HCT116 (cell line): ENCODE results near the gene TMEM247.

Source experiments
- CEBPB ChIP-seq: IDR thresholded peaks from 2 replicates; pipeline ENCODE4 v1.6.1; 2012; ENCODE audit warnings: low read depth
- EZH2 ChIP-seq: fragments of 200-600 bp; sonication (generic); IDR thresholded peaks from 2 replicates; pipeline ENCODE4 v1.6.1; 2017; ENCODE audit warnings: antibody characterized with exemption, mixed run types
- POLR2A ChIP-seq: IDR thresholded peaks from 2 replicates; pipeline ENCODE4 v1.7.0; 2011; ENCODE audit warnings: borderline replicate concordance; ENCODE audit not compliant: insufficient read depth, insufficient read length; ENCODE audit errors: extremely low read depth
- POLR2AphosphoS5 ChIP-seq: IDR thresholded peaks from 2 replicates; pipeline ENCODE4 v1.6.1; 2011; ENCODE audit warnings: mild to moderate bottlenecking, low read depth, low read length, moderate library complexity
- SIN3A ChIP-seq: IDR thresholded peaks from 2 replicates; pipeline ENCODE4 v1.6.1; 2012; ENCODE audit warnings: low read depth
- SP1 ChIP-seq: IDR thresholded peaks from 2 replicates; pipeline ENCODE4 v1.6.1; 2012; ENCODE audit warnings: low read depth
- TCF7L2 ChIP-seq: IDR thresholded peaks from 2 replicates; pipeline ENCODE4 v1.7.0; 2011; ENCODE audit warnings: borderline replicate concordance, inconsistent platforms; ENCODE audit not compliant: insufficient read depth, insufficient read length; ENCODE audit errors: extremely low read depth
- YY1 ChIP-seq: IDR thresholded peaks from 2 replicates; pipeline ENCODE4 v1.6.1; 2011; ENCODE audit warnings: low read length, low read depth, moderate library complexity, mild to moderate bottlenecking; ENCODE audit not compliant: insufficient replicate concordance; ENCODE audit errors: extremely low read depth
- ZFX ChIP-seq: fragments of 450-650 bp; IDR thresholded peaks from 2 replicates; pipeline ENCODE4 v1.6.1; 2017
- TF ChIP-seq, protein P1 (sequence below): IDR thresholded peaks from 2 replicates; pipeline ENCODE4 v1.6.1; 2012
- TF ChIP-seq, protein P2 (sequence below), 3 experiments: fragments of 200-600 bp in 1 of 3; sonication (generic) in 1 of 3; IDR thresholded peaks in 2 of 3; conservative IDR thresholded peaks in 1 of 3; 2 replicates each; pipeline ENCODE4 v1.5.1; 2012 to 2017; ENCODE audit warnings: low read depth in 2 of 3, low read length in 2 of 3, antibody characterized with exemption in 1 of 3, borderline replicate concordance in 1 of 3, control low read depth in 1 of 3, mild to moderate bottlenecking in 1 of 3, mixed read lengths in 1 of 3, mixed run types in 1 of 3, moderate library complexity in 1 of 3; ENCODE audit not compliant: insufficient read depth in 1 of 3
- TF ChIP-seq, protein P3 (sequence below): IDR thresholded peaks from 2 replicates; pipeline ENCODE4 v1.6.1; 2011; ENCODE audit warnings: mild to moderate bottlenecking, low read length, moderate library complexity; ENCODE audit not compliant: insufficient replicate concordance; ENCODE audit errors: extremely low read depth
- TF ChIP-seq, protein P4 (sequence below): IDR thresholded peaks from 2 replicates; pipeline ENCODE4 v1.6.1; 2012; ENCODE audit warnings: low read depth
- TF ChIP-seq, protein P5 (sequence below): IDR thresholded peaks from 2 replicates; pipeline ENCODE4 v1.6.1; 2012

DNA sequence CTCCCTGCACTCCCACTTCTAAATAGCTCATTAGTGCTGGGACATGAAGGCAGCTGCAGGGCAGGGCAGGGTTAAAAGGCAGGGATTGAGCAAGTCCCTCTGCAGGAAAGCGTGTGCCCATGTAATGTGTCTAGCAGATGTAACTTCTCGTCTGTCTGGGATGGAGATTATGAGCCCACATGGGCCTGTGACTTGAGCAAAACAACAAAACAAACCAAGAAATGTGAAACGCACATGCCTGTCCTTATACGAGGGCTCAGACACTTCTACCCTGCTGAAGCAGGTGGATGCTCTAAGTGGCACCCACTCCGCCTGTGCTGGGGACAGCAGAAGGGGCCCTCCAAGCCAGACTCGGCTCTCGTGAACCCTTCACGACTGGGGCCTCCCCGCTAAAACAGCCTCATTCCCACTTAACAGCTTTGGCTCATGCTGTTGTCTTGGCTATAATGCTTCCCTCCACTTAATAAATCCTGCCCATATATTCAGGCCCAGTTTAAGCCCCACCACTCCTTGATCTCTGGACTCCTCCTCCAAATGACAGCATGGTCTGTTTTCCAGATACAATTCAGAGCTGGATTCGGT is 40.9 kb downstream of the TMEM247 start:
- TF ChIP-seq SP1 (no peak), SIN3A (no peak), POLR2AphosphoS5 (no peak), POLR2A (no peak), CEBPB (no peak), EZH2 (no peak), ZFX (no peak), YY1 (no peak), TCF7L2 (no peak)
- TF ChIP-seq, protein P1, sequence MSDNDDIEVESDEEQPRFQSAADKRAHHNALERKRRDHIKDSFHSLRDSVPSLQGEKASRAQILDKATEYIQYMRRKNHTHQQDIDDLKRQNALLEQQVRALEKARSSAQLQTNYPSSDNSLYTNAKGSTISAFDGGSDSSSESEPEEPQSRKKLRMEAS, result no peak
- TF ChIP-seq, protein P2, sequence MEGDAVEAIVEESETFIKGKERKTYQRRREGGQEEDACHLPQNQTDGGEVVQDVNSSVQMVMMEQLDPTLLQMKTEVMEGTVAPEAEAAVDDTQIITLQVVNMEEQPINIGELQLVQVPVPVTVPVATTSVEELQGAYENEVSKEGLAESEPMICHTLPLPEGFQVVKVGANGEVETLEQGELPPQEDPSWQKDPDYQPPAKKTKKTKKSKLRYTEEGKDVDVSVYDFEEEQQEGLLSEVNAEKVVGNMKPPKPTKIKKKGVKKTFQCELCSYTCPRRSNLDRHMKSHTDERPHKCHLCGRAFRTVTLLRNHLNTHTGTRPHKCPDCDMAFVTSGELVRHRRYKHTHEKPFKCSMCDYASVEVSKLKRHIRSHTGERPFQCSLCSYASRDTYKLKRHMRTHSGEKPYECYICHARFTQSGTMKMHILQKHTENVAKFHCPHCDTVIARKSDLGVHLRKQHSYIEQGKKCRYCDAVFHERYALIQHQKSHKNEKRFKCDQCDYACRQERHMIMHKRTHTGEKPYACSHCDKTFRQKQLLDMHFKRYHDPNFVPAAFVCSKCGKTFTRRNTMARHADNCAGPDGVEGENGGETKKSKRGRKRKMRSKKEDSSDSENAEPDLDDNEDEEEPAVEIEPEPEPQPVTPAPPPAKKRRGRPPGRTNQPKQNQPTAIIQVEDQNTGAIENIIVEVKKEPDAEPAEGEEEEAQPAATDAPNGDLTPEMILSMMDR (IDR thresholded peaks at IDR 0.05 in 2 of 3, conservative IDR thresholded peaks at IDR 0.05 in 1 of 3; ENCODE audit: borderline replicate concordance in 1 of 3, insufficient read depth in 1 of 3, low read depth in 2 of 3, low read length in 2 of 3), result no peak
- TF ChIP-seq, protein P3, sequence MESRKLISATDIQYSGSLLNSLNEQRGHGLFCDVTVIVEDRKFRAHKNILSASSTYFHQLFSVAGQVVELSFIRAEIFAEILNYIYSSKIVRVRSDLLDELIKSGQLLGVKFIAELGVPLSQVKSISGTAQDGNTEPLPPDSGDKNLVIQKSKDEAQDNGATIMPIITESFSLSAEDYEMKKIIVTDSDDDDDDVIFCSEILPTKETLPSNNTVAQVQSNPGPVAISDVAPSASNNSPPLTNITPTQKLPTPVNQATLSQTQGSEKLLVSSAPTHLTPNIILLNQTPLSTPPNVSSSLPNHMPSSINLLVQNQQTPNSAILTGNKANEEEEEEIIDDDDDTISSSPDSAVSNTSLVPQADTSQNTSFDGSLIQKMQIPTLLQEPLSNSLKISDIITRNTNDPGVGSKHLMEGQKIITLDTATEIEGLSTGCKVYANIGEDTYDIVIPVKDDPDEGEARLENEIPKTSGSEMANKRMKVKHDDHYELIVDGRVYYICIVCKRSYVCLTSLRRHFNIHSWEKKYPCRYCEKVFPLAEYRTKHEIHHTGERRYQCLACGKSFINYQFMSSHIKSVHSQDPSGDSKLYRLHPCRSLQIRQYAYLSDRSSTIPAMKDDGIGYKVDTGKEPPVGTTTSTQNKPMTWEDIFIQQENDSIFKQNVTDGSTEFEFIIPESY, result no peak
- TF ChIP-seq, protein P4, sequence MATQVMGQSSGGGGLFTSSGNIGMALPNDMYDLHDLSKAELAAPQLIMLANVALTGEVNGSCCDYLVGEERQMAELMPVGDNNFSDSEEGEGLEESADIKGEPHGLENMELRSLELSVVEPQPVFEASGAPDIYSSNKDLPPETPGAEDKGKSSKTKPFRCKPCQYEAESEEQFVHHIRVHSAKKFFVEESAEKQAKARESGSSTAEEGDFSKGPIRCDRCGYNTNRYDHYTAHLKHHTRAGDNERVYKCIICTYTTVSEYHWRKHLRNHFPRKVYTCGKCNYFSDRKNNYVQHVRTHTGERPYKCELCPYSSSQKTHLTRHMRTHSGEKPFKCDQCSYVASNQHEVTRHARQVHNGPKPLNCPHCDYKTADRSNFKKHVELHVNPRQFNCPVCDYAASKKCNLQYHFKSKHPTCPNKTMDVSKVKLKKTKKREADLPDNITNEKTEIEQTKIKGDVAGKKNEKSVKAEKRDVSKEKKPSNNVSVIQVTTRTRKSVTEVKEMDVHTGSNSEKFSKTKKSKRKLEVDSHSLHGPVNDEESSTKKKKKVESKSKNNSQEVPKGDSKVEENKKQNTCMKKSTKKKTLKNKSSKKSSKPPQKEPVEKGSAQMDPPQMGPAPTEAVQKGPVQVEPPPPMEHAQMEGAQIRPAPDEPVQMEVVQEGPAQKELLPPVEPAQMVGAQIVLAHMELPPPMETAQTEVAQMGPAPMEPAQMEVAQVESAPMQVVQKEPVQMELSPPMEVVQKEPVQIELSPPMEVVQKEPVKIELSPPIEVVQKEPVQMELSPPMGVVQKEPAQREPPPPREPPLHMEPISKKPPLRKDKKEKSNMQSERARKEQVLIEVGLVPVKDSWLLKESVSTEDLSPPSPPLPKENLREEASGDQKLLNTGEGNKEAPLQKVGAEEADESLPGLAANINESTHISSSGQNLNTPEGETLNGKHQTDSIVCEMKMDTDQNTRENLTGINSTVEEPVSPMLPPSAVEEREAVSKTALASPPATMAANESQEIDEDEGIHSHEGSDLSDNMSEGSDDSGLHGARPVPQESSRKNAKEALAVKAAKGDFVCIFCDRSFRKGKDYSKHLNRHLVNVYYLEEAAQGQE, result no peak
- TF ChIP-seq, protein P5, sequence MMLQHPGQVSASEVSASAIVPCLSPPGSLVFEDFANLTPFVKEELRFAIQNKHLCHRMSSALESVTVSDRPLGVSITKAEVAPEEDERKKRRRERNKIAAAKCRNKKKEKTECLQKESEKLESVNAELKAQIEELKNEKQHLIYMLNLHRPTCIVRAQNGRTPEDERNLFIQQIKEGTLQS, result no peak
